Endothelial cell of umbilical vein (primary cell): ENCODE data around the gene IGFBP7. TPM values are rescaled to one million over a fixed set of nuclear protein-coding genes. Genes with fewer than 3 reads are reported as not detected.
A peak's percentile ranks its signal among the peaks of the same experiment; 100 is the strongest.

Experiments
- BruUV-seq: library from RNA; stranded (reverse); fragments of 400-500 nt; replicated peaks from 2 replicates; lab custom pipeline; 2021; lab: Mats Ljungman, UMichigan
- CTCF ChIA-PET: fragments of 300-600, 350-600 bp; sonication (Branson Sonifier 250); formaldehyde crosslinking; loops from one replicate; lab custom pipeline; 2021; ENCODE audit warnings: antibody characterized with exemption, inconsistent platforms; lab: Charles Lee
- POLR2A ChIA-PET: fragments of 300-600, 350-600 bp; sonication (Branson Sonifier 250); formaldehyde crosslinking; loops from one replicate; lab custom pipeline; 2021; ENCODE audit warnings: antibody characterized with exemption, inconsistent platforms; lab: Charles Lee
- DNase-seq: peaks from one replicate; pipeline ENCODE4 v3.0.0-alpha.2; 2011; ENCODE audit warnings: low read depth, low spot score
- FAIRE-seq: peaks from 2 replicates; lab custom pipeline; 2011; peaks lifted over from hg19 to GRCh38; lab: Jason Lieb, UNC
- H2AFZ ChIP-seq: 2 replicates; pipeline ENCODE4 v1.6.0; 2012; ENCODE audit warnings: low read depth, low read length, control low read depth, inconsistent platforms
- H3K27ac ChIP-seq: 2 replicates; pipeline ENCODE4 v1.5.1; 2011; ENCODE audit warnings: low read depth, mild to moderate bottlenecking, control low read depth, low read length, moderate library complexity; ENCODE audit not compliant: insufficient read depth
- H3K27me3 ChIP-seq, 2 experiments: 2 replicates each; pipeline versions ENCODE4 v1.6.0 to v1.6.1; 2011; ENCODE audit warnings: low read length in 2 of 2, mixed read lengths in 1 of 2; ENCODE audit not compliant: control insufficient read depth in 2 of 2, insufficient read depth in 2 of 2
- H3K36me3 ChIP-seq, 2 experiments: 2 replicates in 1 of 2; 3 replicates in 1 of 2; pipeline ENCODE4 v1.5.1; 2011; ENCODE audit warnings: low read length in 2 of 2, mild to moderate bottlenecking in 1 of 2, moderate library complexity in 1 of 2; ENCODE audit not compliant: control insufficient read depth in 2 of 2, insufficient read depth in 2 of 2; ENCODE audit errors: extremely low read depth in 1 of 2
- H3K4me1 ChIP-seq: 3 replicates; pipeline ENCODE4 v1.5.1; 2011; ENCODE audit warnings: mild to moderate bottlenecking, low read length; ENCODE audit not compliant: control insufficient read depth, insufficient read depth; ENCODE audit errors: extremely low read depth
- H3K4me2 ChIP-seq: 2 replicates; pipeline ENCODE4 v1.6.1; 2011; ENCODE audit warnings: low read length, control low read depth, mixed read lengths; ENCODE audit not compliant: insufficient read depth
- H3K4me3 ChIP-seq, 3 experiments: fragments of 200-600 bp in 1 of 3; sonication (generic), shearing (Covaris generic) in 1 of 3; replicated peaks in 1 of 3; 2 replicates each; pipeline ENCODE4 v1.5.1; 2011 to 2016; ENCODE audit warnings: control low read depth in 3 of 3, low read length in 3 of 3, mild to moderate bottlenecking in 2 of 3, inconsistent platforms in 1 of 3, low read depth in 1 of 3, moderate library complexity in 1 of 3; ENCODE audit not compliant: insufficient read depth in 1 of 3
- H3K79me2 ChIP-seq: 2 replicates; pipeline ENCODE4 v1.6.0; 2012; ENCODE audit warnings: low read length, inconsistent platforms; ENCODE audit not compliant: control insufficient read depth, insufficient read depth
- H3K9ac ChIP-seq: replicated peaks from 2 replicates; pipeline ENCODE3; 2011; ENCODE audit warnings: low read length, control low read depth; ENCODE audit not compliant: insufficient read depth; ENCODE audit errors: extremely low read depth
- H3K9me1 ChIP-seq: replicated peaks from 3 replicates; pipeline ENCODE4 v1.6.0; 2011; ENCODE audit warnings: mild to moderate bottlenecking, low read length; ENCODE audit not compliant: control insufficient read depth, insufficient read depth; ENCODE audit errors: extremely low read depth
- H3K9me3 ChIP-seq: replicated peaks from 2 replicates; pipeline ENCODE4 v1.5.1; 2012; ENCODE audit warnings: low read length, inconsistent platforms; ENCODE audit not compliant: control insufficient read depth, insufficient read depth
- H4K20me1 ChIP-seq: replicated peaks from 2 replicates; pipeline ENCODE3; 2011; ENCODE audit warnings: mild to moderate bottlenecking, low read length; ENCODE audit not compliant: control insufficient read depth, insufficient read depth; ENCODE audit errors: extremely low read depth
- EZH2 ChIP-seq: IDR thresholded peaks from 2 replicates; pipeline ENCODE4 v1.6.1; 2012; ENCODE audit warnings: borderline replicate concordance, low read depth, mild to moderate bottlenecking, moderate library complexity, low read length, inconsistent platforms; ENCODE audit not compliant: severe bottlenecking
- GATA2 ChIP-seq: IDR thresholded peaks from 2 replicates; pipeline ENCODE4 v1.7.0; 2011; ENCODE audit warnings: low read depth, mild to moderate bottlenecking, moderate library complexity, mixed read lengths, low read length; ENCODE audit not compliant: insufficient read length, insufficient read depth
- JUN ChIP-seq: IDR thresholded peaks from 2 replicates; pipeline ENCODE4 v1.6.1; 2011; ENCODE audit warnings: borderline replicate concordance, low read depth; ENCODE audit not compliant: insufficient read length, insufficient read depth
- MAX ChIP-seq: IDR thresholded peaks from 2 replicates; pipeline ENCODE4 v1.6.1; 2011; ENCODE audit not compliant: insufficient read depth, insufficient read length
- MYC ChIP-seq: IDR thresholded peaks from one replicate; pipeline ENCODE4 v1.6.1; 2011; ENCODE audit warnings: mild to moderate bottlenecking, low read depth, low read length
- POLR2A ChIP-seq: IDR thresholded peaks from 2 replicates; pipeline ENCODE4 v1.6.1; 2012; ENCODE audit warnings: low read depth, mild to moderate bottlenecking, control low read depth, low read length
- dilution Hi-C: fragments of 300-500 bp; cut with MboI; formaldehyde crosslinking; loops from one replicate; pipeline ENCODE4 v1.15.0; 2019; ENCODE audit warnings: low sequenced_read_pairs; ENCODE audit not compliant: extremely low pct_ligation_motif_present
- intact Hi-C: fragments of 100-400 bp; cut with micrococcal nuclease; formaldehyde crosslinking; loops from one replicate; pipeline ENCODE4 v1.10.0; 2022
- polyA plus RNA-seq, 4 experiments: library from polyadenylated mRNA; depleted of rRNA in 3 of 4; stranded (reverse) in 3 of 4; unstranded in 1 of 4; fragments of >200 nt; gene quantifications; 2 replicates each; pipeline versions ENCODE4 v1.2.1 to v1.2.3, GENCODE V29; 2011 to 2012; ENCODE audit warnings: missing spikeins in 1 of 4
- total RNA-seq: library from RNA; stranded (reverse); gene quantifications from 2 replicates; pipeline ENCODE4 v1.2.3, GENCODE V29; 2021

IGFBP7 gene
- total and polyA plus RNA-seq, 2 donors (not counting 3 experiments of a cell fraction or from before 2014, with no cell fraction given) = 526 to 770 TPM

- POLR2A ChIA-PET = no interaction called here
- Histone ChIP-seq H3K9me3 (no peaks in the 10 kb centered on the region), H4K20me1 (no peaks in the 10 kb centered on the region), H3K9ac (no peak overlapping the region), H3K4me1 (peaks cover 48% of the 10 kb centered on the region), H3K36me3 (peaks cover 0 to 2% of the 10 kb centered on the region in 2 experiments), H3K27ac (peak overlapping the region; percentile 35), H2AFZ (no peak overlapping the region), H3K27me3 (no peaks in the 10 kb centered on the region), H3K79me2 (peaks cover 72% of the 10 kb centered on the region), H3K4me2 (no peak overlapping the region), H3K9me1 (no peaks in the 10 kb centered on the region), H3K4me3 (no peak overlapping the region)
- CTCF ChIA-PET = interaction anchor here (1.2 to 2.7 kb wide), 3 partner anchors 9 to 10 kb away, joined by 3 to 12 read pairs (median 6); no protein-coding TSS in a partner anchor
- FAIRE-seq = peak; percentile 15
- dilution Hi-C loops (no loop called here), intact Hi-C loops (no loop called here)
- BruUV-seq = no TSS peak
- TF ChIP-seq GATA2 = no peak
- TF ChIP-seq POLR2A = no peak
- no peak for TF ChIP-seq MYC
- TF ChIP-seq MAX = no peak
- DNase-seq = no peak
Observed at GRCh38 chr4:57091657-57092162, 18.5 kb downstream of the IGFBP7 start.

DNA sequence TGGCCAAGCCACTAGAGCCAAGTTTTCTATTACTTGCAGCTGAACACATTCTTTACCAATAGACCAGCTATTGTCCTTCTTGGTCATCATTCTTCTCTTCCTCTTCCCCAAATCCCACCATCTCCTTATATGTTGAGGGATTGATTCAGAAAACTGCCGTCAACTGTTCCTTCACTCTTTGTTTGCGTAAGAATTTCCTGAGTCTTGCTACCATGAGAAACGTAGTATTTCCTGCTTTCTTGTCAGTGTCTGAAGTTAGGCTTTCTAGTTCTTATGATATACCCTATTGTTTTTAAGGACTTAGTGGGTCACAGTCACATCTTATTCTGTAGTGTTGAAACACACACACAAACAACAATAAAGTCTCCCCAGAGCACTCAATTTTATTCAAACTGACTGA is 20.1 kb downstream of the IGFBP7 start:
- H3K79me2 ChIP-seq = peaks cover 61% of the 10 kb centered on the region
- H4K20me1 ChIP-seq = no peaks in the 10 kb centered on the region
- peak overlapping the region; percentile 65 for H3K27ac ChIP-seq
- TF ChIP-seq EZH2 (no peak), POLR2A (peak; percentile 20), JUN (peak; percentile 13)
- DNase-seq = peak; percentile 81
- H3K4me2 ChIP-seq = peak overlapping the region; percentile 47
- FAIRE-seq = peak; percentile 72
- ChIA-PET CTCF (interaction anchor here (1.1 to 2.7 kb wide), 3 partner anchors 9 to 73 kb away, joined by 4 to 12 read pairs (median 5); no protein-coding TSS in a partner anchor), POLR2A (interaction anchor here (0.9 kb wide), 1 partner anchor 9 kb away, joined by 3 read pairs; no protein-coding TSS in a partner anchor)
- no peaks in the 10 kb centered on the region for H3K9me3 ChIP-seq
- no TSS peak for BruUV-seq
- H3K9me1 ChIP-seq = no peaks in the 10 kb centered on the region
- peak overlapping the region; percentile 24 for H3K9ac ChIP-seq
- peaks cover 0 to 2% of the 10 kb centered on the region in 2 experiments for H3K36me3 ChIP-seq
- no peaks in the 10 kb centered on the region for H3K27me3 ChIP-seq
- dilution Hi-C loops = no loop called here
- no peak overlapping the region for H3K4me3 ChIP-seq
- no peak overlapping the region for H2AFZ ChIP-seq
- H3K4me1 ChIP-seq = peaks cover 32% of the 10 kb centered on the region
- intact Hi-C loops = loop anchor here (1.0 kb wide), 2 partner anchors 9 to 12 kb away; no protein-coding TSS in a partner anchor
